Fibroblast of lung (primary cell): ENCODE data around the gene TNFSF18.

Experiments used
- CTCF ChIP-seq, 2 donors: IDR thresholded peaks in 1 of 2; conservative IDR thresholded peaks in 1 of 2; 1 replicate in 1 of 2; 2 replicates in 1 of 2; pipeline ENCODE4 v1.5.1; 2011 to 2012; ENCODE audit warnings: low read length in 2 of 2, control low read depth in 1 of 2, inconsistent platforms in 1 of 2, low read depth in 1 of 2, mild to moderate bottlenecking in 1 of 2
- EZH2 ChIP-seq: IDR thresholded peaks from 2 replicates; pipeline ENCODE4 v1.5.1; 2012; ENCODE audit warnings: low read length, control low read depth, mild to moderate bottlenecking; ENCODE audit errors: missing control alignments

GRCh38 chr1:172997941-172998361, 52.8 kb downstream of the TNFSF18 start:
- TF ChIP-seq CTCF (conservative IDR thresholded peaks at IDR 0.05 in 1 of 2, IDR thresholded peaks at IDR 0.05 in 1 of 2; ENCODE audit: low read depth in 1 of 2, low read length in 2 of 2) = no peak
- TF ChIP-seq EZH2 = no peak
